Skin of body (tissue), 3 donors: ENCODE measurements around the gene LCT. TPM values are rescaled to one million over a fixed set of nuclear protein-coding genes. Genes with fewer than 3 reads are reported as not detected.

Experiments used
- DNase-seq: peaks from one replicate; lab custom pipeline; 2025; lab: John Stamatoyannopoulos, UW
- small RNA-seq: library from RNA; depleted of rRNA; stranded (forward); fragments of <200 nt; gene quantifications from one replicate; pipeline ENCODE3, GENCODE V24; 2014; ENCODE audit warnings: low replicate concordance
- total RNA-seq: library from RNA; depleted of rRNA; stranded (reverse); fragments of >200 nt; gene quantifications from one replicate; pipeline ENCODE4 v1.2.3, GENCODE V29; 2014

Gene LCT
- total RNA-seq, 1 donor from 2014 or later = under 0.01 TPM

DNA sequence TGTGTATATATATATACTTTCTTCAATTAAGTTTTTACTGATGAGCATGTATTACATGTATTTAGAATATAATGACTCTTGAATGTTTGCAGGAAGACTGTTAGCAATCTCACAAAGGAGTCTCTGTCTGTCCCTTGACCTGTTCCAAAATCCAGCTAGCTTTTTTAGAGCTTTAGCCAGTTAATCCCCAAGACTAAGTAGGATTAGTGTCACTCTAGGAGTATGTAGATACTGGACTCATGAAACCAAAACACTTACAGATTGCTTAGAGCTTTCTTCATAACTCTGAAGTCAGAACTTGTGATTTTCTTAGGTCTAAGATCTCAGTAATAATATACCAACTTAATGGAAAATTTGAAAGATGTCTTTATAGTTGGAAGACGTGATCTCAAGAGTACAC lies 93.1 kb downstream of the LCT start:
- no peak for DNase-seq

DNA sequence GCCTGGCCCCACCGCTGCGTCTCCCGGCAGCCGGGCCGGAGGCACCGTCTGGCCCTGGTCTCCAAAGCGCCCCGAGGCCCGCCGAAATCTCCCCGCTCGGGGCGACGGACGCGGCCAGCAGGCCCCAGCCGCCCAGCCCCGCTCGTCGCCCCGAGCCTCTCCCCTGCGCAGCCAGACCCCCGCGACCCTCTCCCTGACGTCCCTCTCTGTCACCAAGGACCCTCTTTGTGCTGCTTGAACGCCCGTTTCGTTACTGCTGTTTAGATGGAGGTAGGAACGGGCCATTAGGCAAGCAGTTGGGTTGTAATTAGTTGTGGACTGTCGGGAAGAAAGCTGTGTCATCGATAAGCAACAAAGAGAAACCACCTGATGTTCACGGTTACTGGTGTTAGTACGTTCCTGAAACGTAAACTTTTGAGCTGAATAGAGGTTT lies 94.6 kb downstream of the LCT start:
- DNase-seq = peak; percentile 55

- DNase-seq = peak; percentile 97
Observed at GRCh38 chr2:135741395-135742324, 95.3 kb downstream of the LCT start, which contains the start of gene UBXN4. TSS of gene UBXN4 (plus strand) at chr2:135741855. CDS start at chr2:135741930, 75 bp downstream.

GRCh38 chr2:135741043-135741394 lies 96.0 kb downstream of the LCT start:
- no peak for DNase-seq

DNA sequence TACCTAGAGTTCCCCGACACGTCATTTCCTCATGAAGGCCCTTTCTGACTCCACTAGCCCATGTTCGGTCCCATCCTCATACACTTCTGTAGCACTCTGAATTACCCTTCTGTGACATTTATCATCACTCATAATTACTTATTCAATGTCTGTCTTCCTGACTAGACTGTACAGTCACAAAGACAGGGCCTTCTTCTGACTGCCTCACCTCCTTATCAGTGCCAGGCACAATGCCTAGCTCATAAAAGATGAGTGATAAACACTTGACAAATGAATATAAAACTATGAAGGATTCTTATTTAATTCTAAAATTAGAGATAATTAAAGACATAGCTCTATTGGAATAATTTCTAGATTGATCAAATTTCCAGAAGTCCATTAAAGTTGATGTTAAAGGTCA lies 96.8 kb downstream of the LCT start:
- no peak for DNase-seq

Small RNA genes within 50 kb of the gene (small RNA-seq; reads per million reads assigned to genes)
- gene RF00019 = not detected

Other genes with a start within 250 kb of the LCT start
- gene UBXN4, start 95.3 kb downstream of the LCT start, total RNA-seq = 91.2 TPM
- gene MCM6, start 39.3 kb upstream of the LCT start, total RNA-seq = 19.5 TPM
- gene DARS1, start 148.4 kb upstream of the LCT start, total RNA-seq = 64.9 TPM